Transverse colon (tissue), 4 donors: ENCODE results near the gene SMOC1. TPM values are rescaled to one million over a fixed set of nuclear protein-coding genes. Genes with fewer than 3 reads are reported as not detected.
A peak's percentile ranks its signal among the peaks of the same experiment; 100 is the strongest.

Experiments used
- DNase-seq: peaks from one replicate; pipeline ENCODE4 v3.0.0-alpha.2; 2019
- H3K27ac ChIP-seq, 4 donors: fragments of 200-600 bp; sonication (generic); 2 replicates each; pipeline ENCODE4 v1.5.1; 2016 to 2018; ENCODE audit warnings: inconsistent platforms in 4 of 4
- H3K27me3 ChIP-seq: fragments of 200-600 bp; sonication (generic); 2 replicates; pipeline ENCODE4 v1.5.1; 2017; ENCODE audit warnings: inconsistent platforms
- H3K36me3 ChIP-seq, 4 donors: fragments of 200-600 bp; sonication (generic); 2 replicates each; pipeline ENCODE4 v1.5.1; 2017 to 2019; ENCODE audit warnings: inconsistent platforms in 4 of 4
- H3K4me1 ChIP-seq, 4 donors: fragments of 200-600 bp; sonication (generic); 2 replicates each; pipeline ENCODE4 v1.5.1; 2017 to 2020; ENCODE audit warnings: inconsistent platforms in 4 of 4
- H3K4me3 ChIP-seq, 4 donors: fragments of 200-600 bp; sonication (generic); 1 replicate in 1 of 4; 2 replicates in 3 of 4; pipeline versions ENCODE4 v1.5.1 to v1.6.1; 2017 to 2019; ENCODE audit warnings: inconsistent platforms in 4 of 4
- H3K9me3 ChIP-seq, 2 donors: fragments of 200-600 bp; sonication (generic); 2 replicates each; pipeline ENCODE4 v1.5.1; 2017 to 2019; ENCODE audit warnings: inconsistent platforms in 2 of 2
- CTCF ChIP-seq, 5 experiments: fragments of 200-600 bp in 3 of 5; fragments of 450-650 bp in 2 of 5; sonication (generic) in 3 of 5; IDR thresholded peaks; 1 replicate in 2 of 5; 2 replicates in 3 of 5; pipeline ENCODE4 v1.5.1; 2016 to 2017; ENCODE audit warnings: antibody characterized with exemption in 5 of 5, inconsistent platforms in 3 of 5, mild to moderate bottlenecking in 2 of 5, moderate library complexity in 1 of 5
- EP300 ChIP-seq: sonication (generic); formaldehyde crosslinking; IDR thresholded peaks from one replicate; pipeline ENCODE4 v1.6.1; 2017; ENCODE audit warnings: antibody characterized with exemption, low read depth
- POLR2A ChIP-seq: fragments of 450-650 bp; IDR thresholded peaks from one replicate; pipeline ENCODE4 v1.6.1; 2016; ENCODE audit warnings: antibody characterized with exemption, mild to moderate bottlenecking, moderate library complexity
- POLR2AphosphoS5 ChIP-seq, 3 donors: sonication (generic); formaldehyde crosslinking; IDR thresholded peaks; one replicate each; pipeline ENCODE4 v1.6.1; 2016; ENCODE audit warnings: antibody characterized with exemption in 3 of 3
- WGBS, 2 donors: methylation state at CpG; one replicate each; pipeline ENCODE4 v1.1.5; 2018; ENCODE audit warnings: low coverage in 1 of 2; 5-methylcytosine and 5-hydroxymethylcytosine counted together
- in situ Hi-C, 4 donors: fragments of 200-750 bp; cut with MboI; loops; one replicate each; pipeline versions ENCODE4 v1.15.0 to v1.15.1; 2017; ENCODE audit warnings: low sequenced_read_pairs in 3 of 4, low pct_ligation_motif_present in 1 of 4, low pct_unique_long_range_greater_than_20kb in 1 of 4
- intact Hi-C: fragments of 100-400 bp; cut with DNase I; formaldehyde crosslinking; loops from one replicate; pipeline ENCODE4 v1.15.1; 2023; ENCODE audit warnings: low total_unique reads
- total RNA-seq, 4 donors: library from RNA; depleted of rRNA; stranded (reverse); fragments of >200 nt; gene quantifications; one replicate each; pipeline ENCODE4 v1.1.0, GENCODE V29; 2016

Gene SMOC1
- total RNA-seq, 4 donors from 2014 or later = 0.82 to 1.3 TPM; not detected in 2

GRCh38 chr14:70013271-70013873 lies 134.2 kb downstream of the SMOC1 start:
- no peak overlapping the region for H3K27ac ChIP-seq
- H3K4me3 ChIP-seq = no peak overlapping the region
- WGBS, 2 donors = 62% methylated on average over 2 of the region's 2 CpGs; no CpG with 5 or more reads in 1 of the 2 donors
- intact Hi-C loops (no loop called here), in situ Hi-C loops (loop anchor here (25.0 kb wide), 1 partner anchor 426 kb away; no protein-coding TSS in a partner anchor)
- H3K9me3 ChIP-seq = no peaks in the 10 kb centered on the region
- no peak for TF ChIP-seq POLR2A
- peak; percentile 52 to 67 (median 61) for TF ChIP-seq CTCF (IDR thresholded peaks at IDR 0.05)
- no peak for TF ChIP-seq POLR2AphosphoS5 (IDR thresholded peaks at IDR 0.05)
- peak; percentile 52 for DNase-seq
- H3K36me3 ChIP-seq = no peaks in the 10 kb centered on the region
- no peaks in the 10 kb centered on the region for H3K27me3 ChIP-seq
- peaks cover 0 to 5% (median under 1%) of the 10 kb centered on the region in 4 donors for H3K4me1 ChIP-seq

- in situ Hi-C loops (loop anchor here (25.0 kb wide), 1 partner anchor 427 kb away; no protein-coding TSS in a partner anchor), intact Hi-C loops (no loop called here)
- Histone ChIP-seq H3K27ac (no peak overlapping the region), H3K36me3 (no peaks in the 10 kb centered on the region), H3K9me3 (no peaks in the 10 kb centered on the region), H3K27me3 (no peaks in the 10 kb centered on the region), H3K4me3 (no peak overlapping the region), H3K4me1 (peaks cover 0 to 4% (median 0%) of the 10 kb centered on the region in 4 donors)
- no peak for DNase-seq
- TF ChIP-seq EP300 = no peak
- WGBS, 2 donors = 69 to 78% methylated on average over 4 to 7 of the region's 7 CpGs
These were observed 135.3 kb downstream of the SMOC1 start for GRCh38 chr14:70014406-70015095.

- Histone ChIP-seq H3K4me3 (no peak overlapping the region), H3K4me1 (peaks cover 0 to 4% (median 0%) of the 10 kb centered on the region in 4 donors), H3K9me3 (no peaks in the 10 kb centered on the region), H3K27me3 (no peaks in the 10 kb centered on the region), H3K27ac (no peak overlapping the region), H3K36me3 (no peaks in the 10 kb centered on the region)
- DNase-seq = no peak
- WGBS, 2 donors = 89 to 100% methylated on average over 1 to 2 of the region's 2 CpGs
- in situ Hi-C loops = loop anchor here (25.0 kb wide), 1 partner anchor 431 kb away; no protein-coding TSS in a partner anchor
- TF ChIP-seq POLR2A (no peak), EP300 (no peak), CTCF (IDR thresholded peaks at IDR 0.05) (no peak), POLR2AphosphoS5 (IDR thresholded peaks at IDR 0.05) (no peak)
- intact Hi-C loops = no loop called here
These were observed 139.0 kb downstream of the SMOC1 start for GRCh38 chr14:70018230-70018629.

GRCh38 chr14:70018713-70019211 lies 139.5 kb downstream of the SMOC1 start:
- Histone ChIP-seq H3K4me3 (no peak overlapping the region), H3K27ac (peak overlapping the region in 1 of 4 donors; percentile 20), H3K36me3 (no peaks in the 10 kb centered on the region), H3K9me3 (no peaks in the 10 kb centered on the region), H3K27me3 (no peaks in the 10 kb centered on the region), H3K4me1 (peaks cover 0 to 4% (median 0%) of the 10 kb centered on the region in 4 donors)
- in situ Hi-C loops = loop anchor here (25.0 kb wide), 1 partner anchor 431 kb away; no protein-coding TSS in a partner anchor
- intact Hi-C loops = no loop called here
- peak; percentile 52 for DNase-seq
- WGBS, 2 donors = 45% methylated on average over 9 of the region's 9 CpGs; no CpG with 5 or more reads in 1 of the 2 donors
- TF ChIP-seq EP300 (no peak), POLR2A (no peak), CTCF (IDR thresholded peaks at IDR 0.05) (no peak), POLR2AphosphoS5 (IDR thresholded peaks at IDR 0.05) (no peak)
